ENCODE results near the gene PER2.

The PER2 gene

DNA sequence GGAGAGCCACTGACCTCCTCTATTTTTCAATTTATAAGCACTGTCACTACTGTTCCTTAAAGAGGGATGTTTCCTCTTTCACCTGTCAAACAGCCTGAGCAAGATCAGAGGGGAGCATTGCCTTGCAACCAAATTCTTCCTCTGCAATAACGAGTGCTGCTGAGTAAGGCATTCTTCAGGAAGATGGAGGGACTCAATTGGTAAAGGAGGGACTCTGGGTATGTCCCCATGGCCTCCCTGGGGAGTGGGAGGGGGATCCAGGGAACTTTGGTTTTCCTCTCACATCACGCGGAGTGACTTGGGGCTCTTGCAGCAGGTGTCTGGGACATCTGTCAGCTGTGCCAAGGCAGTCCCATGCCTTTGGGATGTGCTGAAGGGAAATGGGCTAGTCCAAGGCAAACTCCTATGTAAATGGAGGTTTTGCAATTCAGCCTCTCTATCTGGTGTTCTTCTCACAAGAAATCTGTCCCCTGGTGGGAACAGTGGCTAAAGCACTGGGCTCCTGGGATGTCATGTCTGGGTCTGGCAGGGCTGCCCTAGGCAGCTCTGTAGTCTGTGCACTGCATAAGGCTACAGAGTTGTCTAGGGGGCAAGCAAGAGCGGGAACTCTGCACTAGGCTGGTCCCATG, 34.2 kb downstream of the PER2 start:
- CTCF ChIA-PET = interaction anchor here (5.1 kb wide), 1 partner anchor 10 kb away, joined by 33 read pairs; no protein-coding TSS in a partner anchor
- TF ChIP-seq, protein P1, sequence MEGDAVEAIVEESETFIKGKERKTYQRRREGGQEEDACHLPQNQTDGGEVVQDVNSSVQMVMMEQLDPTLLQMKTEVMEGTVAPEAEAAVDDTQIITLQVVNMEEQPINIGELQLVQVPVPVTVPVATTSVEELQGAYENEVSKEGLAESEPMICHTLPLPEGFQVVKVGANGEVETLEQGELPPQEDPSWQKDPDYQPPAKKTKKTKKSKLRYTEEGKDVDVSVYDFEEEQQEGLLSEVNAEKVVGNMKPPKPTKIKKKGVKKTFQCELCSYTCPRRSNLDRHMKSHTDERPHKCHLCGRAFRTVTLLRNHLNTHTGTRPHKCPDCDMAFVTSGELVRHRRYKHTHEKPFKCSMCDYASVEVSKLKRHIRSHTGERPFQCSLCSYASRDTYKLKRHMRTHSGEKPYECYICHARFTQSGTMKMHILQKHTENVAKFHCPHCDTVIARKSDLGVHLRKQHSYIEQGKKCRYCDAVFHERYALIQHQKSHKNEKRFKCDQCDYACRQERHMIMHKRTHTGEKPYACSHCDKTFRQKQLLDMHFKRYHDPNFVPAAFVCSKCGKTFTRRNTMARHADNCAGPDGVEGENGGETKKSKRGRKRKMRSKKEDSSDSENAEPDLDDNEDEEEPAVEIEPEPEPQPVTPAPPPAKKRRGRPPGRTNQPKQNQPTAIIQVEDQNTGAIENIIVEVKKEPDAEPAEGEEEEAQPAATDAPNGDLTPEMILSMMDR (IDR thresholded peaks at IDR 0.05; ENCODE audit: control extremely low read depth, extremely low read depth, low read depth, missing control alignments) = no peak
- DNase-seq (ENCODE audit: extremely low spot score) = no peak
- POLR2A ChIA-PET = no interaction called here

DNA sequence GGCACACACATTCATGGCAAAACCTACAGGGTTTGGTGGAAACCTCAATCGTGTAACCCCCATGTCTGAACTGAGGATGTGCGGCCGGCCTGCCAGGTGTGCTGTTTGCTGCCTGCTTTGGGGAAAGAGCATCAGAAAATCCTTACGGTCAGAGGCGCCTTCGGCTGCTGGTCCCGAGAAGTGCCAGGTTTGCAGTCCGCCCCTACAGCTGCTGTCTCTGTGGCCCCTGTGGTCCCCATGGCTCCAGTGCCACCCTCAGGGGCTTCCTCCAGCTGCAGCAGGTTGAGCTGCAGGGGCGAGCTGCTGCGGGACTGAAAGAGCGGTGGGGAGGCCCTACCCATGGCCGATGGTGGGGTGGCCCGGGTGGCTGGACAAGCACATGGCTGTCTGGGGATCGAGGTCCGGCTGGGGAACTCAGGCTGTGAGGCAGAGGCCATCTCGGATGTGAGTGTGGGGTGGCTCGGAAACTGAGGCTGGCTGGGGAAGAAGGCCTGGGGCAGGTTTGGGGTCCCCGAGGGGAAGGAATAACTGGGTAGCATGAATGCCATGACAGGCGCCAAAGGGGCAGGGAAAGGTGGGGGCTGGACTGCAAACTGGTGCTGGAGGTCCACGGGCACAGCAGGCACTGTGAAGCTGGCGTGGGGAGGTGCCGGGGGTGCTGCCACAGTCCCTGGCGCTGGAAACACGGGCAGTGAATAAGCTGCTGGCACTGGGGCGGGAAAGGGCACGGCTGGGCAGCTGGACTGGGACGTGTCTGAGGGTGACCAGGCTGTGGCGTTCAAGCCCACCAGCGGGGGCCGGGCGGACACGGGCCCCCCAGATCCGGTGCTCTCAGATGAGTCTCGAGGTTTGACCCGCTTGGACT, 35.4 kb downstream of the PER2 start:
- ChIA-PET CTCF (interaction anchor here (1.3 to 5.1 kb wide), 2 partner anchors 9 to 11 kb away, joined by 3 to 33 read pairs; no protein-coding TSS in a partner anchor), POLR2A (no interaction called here)
- TF ChIP-seq, protein P1 (IDR thresholded peaks at IDR 0.05; ENCODE audit: control extremely low read depth, extremely low read depth, low read depth, missing control alignments) = no peak
- DNase-seq (ENCODE audit: extremely low spot score) = no peak

DNA sequence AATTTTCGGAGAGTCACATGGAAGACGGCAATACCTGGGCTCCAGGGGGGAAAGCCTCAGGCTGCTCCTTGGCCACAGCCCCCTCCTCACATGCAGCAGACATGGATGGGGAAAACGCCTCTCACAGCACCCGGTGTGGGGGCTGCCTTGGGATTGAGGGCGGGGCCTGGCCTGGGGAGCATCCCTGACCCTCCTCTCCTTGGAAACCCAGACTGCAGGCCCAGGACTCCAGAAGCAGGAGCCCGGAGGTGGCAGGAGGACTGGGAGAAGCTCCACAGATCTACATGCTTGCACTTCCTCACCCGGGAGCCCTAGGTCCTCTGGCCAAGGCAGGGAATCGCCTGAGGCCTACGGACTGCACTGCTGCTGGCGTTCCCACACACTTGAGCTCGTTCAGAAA, 36.4 kb downstream of the PER2 start:
- ChIA-PET CTCF (interaction anchor here (1.3 to 5.1 kb wide), 2 partner anchors 8 to 12 kb away, joined by 3 to 33 read pairs; no protein-coding TSS in a partner anchor), POLR2A (no interaction called here)
- TF ChIP-seq, protein P1 (IDR thresholded peaks at IDR 0.05; ENCODE audit: control extremely low read depth, extremely low read depth, low read depth, missing control alignments) = no peak
- DNase-seq (ENCODE audit: extremely low spot score) = no peak

DNA sequence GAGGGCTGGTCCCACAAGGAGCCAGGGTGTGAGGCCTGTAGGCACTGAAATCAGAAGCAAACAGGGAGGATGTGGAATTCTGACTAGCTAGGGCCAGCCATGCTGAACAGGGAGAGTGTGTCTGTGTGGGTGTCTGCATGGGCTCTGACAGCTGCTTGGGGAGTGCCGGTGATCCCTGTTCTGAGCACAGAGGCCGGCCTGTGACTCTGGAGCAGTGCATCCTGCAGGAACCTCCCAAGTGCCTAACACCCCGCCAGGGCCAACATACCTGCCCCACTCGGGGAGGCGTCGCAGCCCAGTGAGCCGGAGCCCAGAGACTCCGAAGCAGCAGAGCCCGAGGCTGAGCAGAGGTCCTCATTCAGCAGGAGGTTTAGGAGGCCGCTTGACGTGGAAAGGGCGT, 37.1 kb downstream of the PER2 start:
- POLR2A ChIA-PET = no interaction called here
- CTCF ChIA-PET = interaction anchor here (4.4 kb wide), 1 partner anchor 12 kb away, joined by 21 read pairs; no protein-coding TSS in a partner anchor
- DNase-seq (ENCODE audit: extremely low spot score) = no peak
- TF ChIP-seq, protein P1 (IDR thresholded peaks at IDR 0.05; ENCODE audit: control extremely low read depth, extremely low read depth, low read depth, missing control alignments) = no peak

DNA sequence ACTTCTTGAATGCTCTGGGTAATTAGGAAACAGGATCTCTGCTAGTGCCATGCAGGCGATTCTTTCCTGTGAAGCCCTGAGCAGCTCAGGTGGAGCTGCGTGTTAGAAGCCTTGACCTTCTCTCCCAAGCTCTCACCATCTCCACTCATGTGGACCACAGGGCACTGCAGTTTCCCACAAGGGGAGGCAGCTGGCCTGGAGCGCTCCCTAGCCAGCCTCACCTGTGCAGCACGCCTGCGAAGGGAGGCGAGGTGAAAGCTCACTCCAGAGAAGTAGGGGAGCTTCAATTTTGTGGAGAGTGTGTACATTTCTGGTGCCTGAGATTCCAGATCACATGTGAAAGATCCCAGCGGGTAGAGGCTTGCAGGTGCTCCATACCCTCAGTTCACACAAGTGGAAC, 37.5 kb downstream of the PER2 start:
- DNase-seq (ENCODE audit: extremely low spot score) = no peak
- ChIA-PET POLR2A (no interaction called here), CTCF (interaction anchor here (4.4 kb wide), 1 partner anchor 12 kb away, joined by 21 read pairs; no protein-coding TSS in a partner anchor)
- TF ChIP-seq, protein P1 (IDR thresholded peaks at IDR 0.05; ENCODE audit: control extremely low read depth, extremely low read depth, low read depth, missing control alignments) = no peak

DNA sequence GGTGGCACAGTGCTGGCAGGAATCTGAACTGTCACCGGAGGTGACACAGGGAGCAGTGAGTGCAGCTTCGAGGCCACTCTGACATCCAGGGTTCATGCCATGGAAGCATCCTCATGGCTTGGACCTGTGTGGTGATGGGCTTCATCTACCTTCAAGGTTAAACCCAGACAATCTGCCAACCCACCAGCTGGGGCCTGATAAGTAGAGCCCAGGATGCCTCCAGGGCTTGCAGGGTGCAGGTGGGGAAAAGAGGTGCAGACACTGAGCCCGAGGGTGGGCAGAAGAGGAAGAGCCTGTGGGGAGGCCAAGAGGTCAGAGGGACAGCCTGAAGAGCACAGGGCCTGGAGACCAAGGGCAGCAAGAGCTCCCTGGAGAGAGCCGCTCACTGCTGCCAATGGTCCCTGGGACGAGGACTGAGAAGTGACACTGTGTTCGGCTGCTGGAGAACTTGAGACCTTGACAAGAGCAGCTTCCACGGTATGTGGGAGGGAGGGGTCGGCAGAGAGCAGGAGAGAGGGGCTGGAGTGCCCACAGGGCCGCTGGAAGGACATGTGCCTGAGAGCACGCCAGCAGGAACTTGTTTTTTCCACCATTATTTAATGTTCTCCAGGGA, 40.5 kb downstream of the PER2 start:
- TF ChIP-seq, protein P1 (IDR thresholded peaks at IDR 0.05; ENCODE audit: control extremely low read depth, extremely low read depth, low read depth, missing control alignments) = no peak
- ChIA-PET POLR2A (no interaction called here), CTCF (interaction anchor here (3.0 to 4.4 kb wide), 2 partner anchors 9 to 15 kb away, joined by 9 to 21 read pairs; no protein-coding TSS in a partner anchor)
- DNase-seq (ENCODE audit: extremely low spot score) = no peak

All from GM10248 (cell line).